ENCODE measurements around the gene CCDC15.
A peak's percentile ranks its signal among the peaks of the same experiment; 100 is the strongest.
"Not testable (repeated sequence)": the region's sequence is repeated elsewhere in the genome, so short reads cannot be mapped to it uniquely, and the experiment has no call there.

CCDC15 gene

GRCh38 chr11:124941703-124942102, 12.3 kb upstream of the CCDC15 start:
- no peak for DNase-seq

- no peak for DNase-seq
Observed at GRCh38 chr11:124942466-124943253, 11.3 kb upstream of the CCDC15 start.

GRCh38 chr11:124943254-124943616, 10.8 kb upstream of the CCDC15 start:
- DNase-seq: no peak

- DNase-seq: no peak
Observed at GRCh38 chr11:124943741-124944140, 10.3 kb upstream of the CCDC15 start.

GRCh38 chr11:124944565-124944964, 9.4 kb upstream of the CCDC15 start:
- DNase-seq: no peak

- DNase-seq: no peak
Observed at GRCh38 chr11:124945826-124946225, 8.2 kb upstream of the CCDC15 start.

GRCh38 chr11:124946735-124947141, 7.3 kb upstream of the CCDC15 start:
- DNase-seq: no peak

GRCh38 chr11:124950601-124951330, 3.2 kb upstream of the CCDC15 start:
- DNase-seq: peak; percentile 23

- no peak for DNase-seq
Observed at GRCh38 chr11:124951341-124951740, 2.7 kb upstream of the CCDC15 start.

- DNase-seq: no peak
Observed at GRCh38 chr11:124954590-124954955, 571 bp downstream of the CCDC15 start.

- DNase-seq: no peak
Observed at GRCh38 chr11:124955035-124955434, 1.0 kb downstream of the CCDC15 start.

GRCh38 chr11:124961972-124962609, 8.1 kb downstream of the CCDC15 start:
- DNase-seq: peak; percentile 71

- not testable (repeated sequence) for DNase-seq
Observed at GRCh38 chr11:124968197-124968596, 14.2 kb downstream of the CCDC15 start.

GRCh38 chr11:124970925-124971324, 16.9 kb downstream of the CCDC15 start:
- no peak for DNase-seq

GRCh38 chr11:124971810-124972209, 17.8 kb downstream of the CCDC15 start:
- DNase-seq: no peak

GRCh38 chr11:124976531-124976930, 22.5 kb downstream of the CCDC15 start:
- DNase-seq: no peak

- DNase-seq: no peak
Observed at GRCh38 chr11:124977006-124977405, 23.0 kb downstream of the CCDC15 start.

GRCh38 chr11:124978316-124978715, 24.3 kb downstream of the CCDC15 start:
- DNase-seq: no peak

- DNase-seq: no peak
Observed at GRCh38 chr11:124982043-124982442, 28.0 kb downstream of the CCDC15 start.

GRCh38 chr11:124983674-124984511, 29.9 kb downstream of the CCDC15 start:
- no peak for DNase-seq

GRCh38 chr11:124984512-124984854, 30.5 kb downstream of the CCDC15 start:
- DNase-seq: no peak

GRCh38 chr11:124987096-124987495, 33.1 kb downstream of the CCDC15 start:
- no peak for DNase-seq

- no peak for DNase-seq
Observed at GRCh38 chr11:124988063-124988462, 34.1 kb downstream of the CCDC15 start.
